ENCODE measurements around the gene DRD4.
A peak's percentile ranks its signal among the peaks of the same experiment; 100 is the strongest.

Gene DRD4

GRCh38 chr11:592501-592900 is 44.6 kb upstream of the DRD4 start:
- H3K23ac ChIP-seq (ENCODE audit: low read length) = no peak overlapping the region
- no peaks in the 10 kb centered on the region for H3K79me2 ChIP-seq (ENCODE audit: control insufficient read depth, insufficient read depth, low read length)
- no CpG with 5 or more reads among the region's 22 CpGs for WGBS (ENCODE audit: extremely low coverage, insufficient coverage, low lambda C conversion rate)
- no peak overlapping the region for H4K8ac ChIP-seq (ENCODE audit: low read depth, low read length)
- no peak overlapping the region for H3K56ac ChIP-seq (ENCODE audit: low read length)
- H3K4me2 ChIP-seq (ENCODE audit: low read length) = no peak overlapping the region
- H3K4me3 ChIP-seq (ENCODE audit: low read length) = no peak overlapping the region
- DNase-seq = no peak
- no peak overlapping the region for H2BK120ac ChIP-seq (ENCODE audit: low read depth, low read length)
- H3K18ac ChIP-seq (ENCODE audit: low read length) = no peak overlapping the region
- H3K9ac ChIP-seq (ENCODE audit: low read length) = no peak overlapping the region
- no peak overlapping the region for H2AK5ac ChIP-seq (ENCODE audit: low read length)
- H3K27ac ChIP-seq (ENCODE audit: low read depth, low read length) = no peak overlapping the region
- H3K4ac ChIP-seq (ENCODE audit: low read depth, low read length) = no peak overlapping the region
- H3K4me1 ChIP-seq (ENCODE audit: control insufficient read depth, low read depth, low read length) = no peaks in the 10 kb centered on the region
- no peaks in the 10 kb centered on the region for H3K27me3 ChIP-seq (ENCODE audit: insufficient read depth, low read length, poor library complexity)
- H3K36me3 ChIP-seq (ENCODE audit: control insufficient read depth, insufficient read depth, low read length) = peaks cover 39% of the 10 kb centered on the region
- H2BK15ac ChIP-seq (replicated peaks; ENCODE audit: low read depth) = no peak overlapping the region
- no peak overlapping the region for H4K5ac ChIP-seq (ENCODE audit: low read length)
- H3K79me1 ChIP-seq (ENCODE audit: low read length) = peaks cover 11% of the 10 kb centered on the region
- no peak overlapping the region for H2BK5ac ChIP-seq (ENCODE audit: low read length)

- H3K56ac ChIP-seq (ENCODE audit: low read length) = no peak overlapping the region
- H3K23ac ChIP-seq (ENCODE audit: low read length) = no peak overlapping the region
- no peak overlapping the region for H2BK120ac ChIP-seq (ENCODE audit: low read depth, low read length)
- H4K5ac ChIP-seq (ENCODE audit: low read length) = no peak overlapping the region
- no peak overlapping the region for H3K4ac ChIP-seq (ENCODE audit: low read depth, low read length)
- peaks cover 38% of the 10 kb centered on the region for H3K36me3 ChIP-seq (ENCODE audit: control insufficient read depth, insufficient read depth, low read length)
- no peak overlapping the region for H2BK5ac ChIP-seq (ENCODE audit: low read length)
- no peak overlapping the region for H3K18ac ChIP-seq (ENCODE audit: low read length)
- no CpG with 5 or more reads among the region's 10 CpGs for WGBS (ENCODE audit: extremely low coverage, insufficient coverage, low lambda C conversion rate)
- H2BK15ac ChIP-seq (replicated peaks; ENCODE audit: low read depth) = no peak overlapping the region
- DNase-seq = no peak
- H3K4me2 ChIP-seq (ENCODE audit: low read length) = no peak overlapping the region
- H4K8ac ChIP-seq (ENCODE audit: low read depth, low read length) = no peak overlapping the region
- H3K79me2 ChIP-seq (ENCODE audit: control insufficient read depth, insufficient read depth, low read length) = no peaks in the 10 kb centered on the region
- H2AK5ac ChIP-seq (ENCODE audit: low read length) = no peak overlapping the region
- H3K4me1 ChIP-seq (ENCODE audit: control insufficient read depth, low read depth, low read length) = no peaks in the 10 kb centered on the region
- no peaks in the 10 kb centered on the region for H3K27me3 ChIP-seq (ENCODE audit: insufficient read depth, low read length, poor library complexity)
- H3K4me3 ChIP-seq (ENCODE audit: low read length) = no peak overlapping the region
- H3K9ac ChIP-seq (ENCODE audit: low read length) = no peak overlapping the region
- H3K27ac ChIP-seq (ENCODE audit: low read depth, low read length) = no peak overlapping the region
- peaks cover 11% of the 10 kb centered on the region for H3K79me1 ChIP-seq (ENCODE audit: low read length)
These were observed 44.2 kb upstream of the DRD4 start for GRCh38 chr11:592918-593317.

GRCh38 chr11:593347-593746 is 43.7 kb upstream of the DRD4 start:
- no peak overlapping the region for H2BK120ac ChIP-seq (ENCODE audit: low read depth, low read length)

GRCh38 chr11:595400-595799 is 41.7 kb upstream of the DRD4 start:
- Histone ChIP-seq H2BK15ac (replicated peaks; ENCODE audit: low read depth) (no peak overlapping the region), H3K79me1 (ENCODE audit: low read length) (peaks cover 5% of the 10 kb centered on the region), H3K4me2 (ENCODE audit: low read length) (no peak overlapping the region), H2BK5ac (ENCODE audit: low read length) (no peak overlapping the region), H2AK5ac (ENCODE audit: low read length) (no peak overlapping the region), H3K56ac (ENCODE audit: low read length) (no peak overlapping the region), H4K5ac (ENCODE audit: low read length) (no peak overlapping the region), H3K36me3 (ENCODE audit: control insufficient read depth, insufficient read depth, low read length) (peaks cover 34% of the 10 kb centered on the region), H3K4me1 (ENCODE audit: control insufficient read depth, low read depth, low read length) (no peaks in the 10 kb centered on the region), H2BK120ac (ENCODE audit: low read depth, low read length) (no peak overlapping the region), H3K4ac (ENCODE audit: low read depth, low read length) (no peak overlapping the region), H3K18ac (ENCODE audit: low read length) (no peak overlapping the region), H3K27ac (ENCODE audit: low read depth, low read length) (no peak overlapping the region), H3K4me3 (ENCODE audit: low read length) (no peak overlapping the region), H3K9ac (ENCODE audit: low read length) (no peak overlapping the region), H3K23ac (ENCODE audit: low read length) (no peak overlapping the region), H3K27me3 (ENCODE audit: insufficient read depth, low read length, poor library complexity) (no peaks in the 10 kb centered on the region), H4K8ac (ENCODE audit: low read depth, low read length) (no peak overlapping the region), H3K79me2 (ENCODE audit: control insufficient read depth, insufficient read depth, low read length) (no peaks in the 10 kb centered on the region)
- WGBS (ENCODE audit: extremely low coverage, insufficient coverage, low lambda C conversion rate) = no CpG with 5 or more reads among the region's 10 CpGs
- DNase-seq = no peak

More at GRCh38 chr11:593347-593746, 43.7 kb upstream of the DRD4 start:
- peaks cover 36% of the 10 kb centered on the region for H3K36me3 ChIP-seq (ENCODE audit: control insufficient read depth, insufficient read depth, low read length)
- WGBS (ENCODE audit: extremely low coverage, insufficient coverage, low lambda C conversion rate) = no CpG with 5 or more reads among the region's 21 CpGs
- no peaks in the 10 kb centered on the region for H3K27me3 ChIP-seq (ENCODE audit: insufficient read depth, low read length, poor library complexity)
- H3K56ac ChIP-seq (ENCODE audit: low read length) = no peak overlapping the region
- H3K4me1 ChIP-seq (ENCODE audit: control insufficient read depth, low read depth, low read length) = no peaks in the 10 kb centered on the region
- no peak overlapping the region for H3K4me3 ChIP-seq (ENCODE audit: low read length)
- no peak for DNase-seq
- H3K4me2 ChIP-seq (ENCODE audit: low read length) = no peak overlapping the region
- H3K79me1 ChIP-seq (ENCODE audit: low read length) = peaks cover 9% of the 10 kb centered on the region
- no peak overlapping the region for H2AK5ac ChIP-seq (ENCODE audit: low read length)
- H3K79me2 ChIP-seq (ENCODE audit: control insufficient read depth, insufficient read depth, low read length) = no peaks in the 10 kb centered on the region
- H3K18ac ChIP-seq (ENCODE audit: low read length) = no peak overlapping the region
- no peak overlapping the region for H4K5ac ChIP-seq (ENCODE audit: low read length)
- no peak overlapping the region for H3K4ac ChIP-seq (ENCODE audit: low read depth, low read length)
- no peak overlapping the region for H4K8ac ChIP-seq (ENCODE audit: low read depth, low read length)
- no peak overlapping the region for H2BK15ac ChIP-seq (replicated peaks; ENCODE audit: low read depth)
- H2BK5ac ChIP-seq (ENCODE audit: low read length) = no peak overlapping the region
- no peak overlapping the region for H3K23ac ChIP-seq (ENCODE audit: low read length)
- no peak overlapping the region for H3K27ac ChIP-seq (ENCODE audit: low read depth, low read length)
- no peak overlapping the region for H3K9ac ChIP-seq (ENCODE audit: low read length)

- H3K27ac ChIP-seq (ENCODE audit: low read depth, low read length) = no peak overlapping the region
- H3K56ac ChIP-seq (ENCODE audit: low read length) = no peak overlapping the region
- no peak overlapping the region for H2BK15ac ChIP-seq (replicated peaks; ENCODE audit: low read depth)
- H4K5ac ChIP-seq (ENCODE audit: low read length) = no peak overlapping the region
- H3K4me3 ChIP-seq (ENCODE audit: low read length) = no peak overlapping the region
- no peak overlapping the region for H3K18ac ChIP-seq (ENCODE audit: low read length)
- no peak overlapping the region for H2BK5ac ChIP-seq (ENCODE audit: low read length)
- H2BK120ac ChIP-seq (ENCODE audit: low read depth, low read length) = no peak overlapping the region
- H3K4ac ChIP-seq (ENCODE audit: low read depth, low read length) = no peak overlapping the region
- H3K4me2 ChIP-seq (ENCODE audit: low read length) = no peak overlapping the region
- H3K23ac ChIP-seq (ENCODE audit: low read length) = no peak overlapping the region
- DNase-seq = no peak
- no peak overlapping the region for H2AK5ac ChIP-seq (ENCODE audit: low read length)
- H3K36me3 ChIP-seq (ENCODE audit: control insufficient read depth, insufficient read depth, low read length) = peaks cover 34% of the 10 kb centered on the region
- no peak overlapping the region for H4K8ac ChIP-seq (ENCODE audit: low read depth, low read length)
- no CpG with 5 or more reads among the region's 10 CpGs for WGBS (ENCODE audit: extremely low coverage, insufficient coverage, low lambda C conversion rate)
- H3K79me1 ChIP-seq (ENCODE audit: low read length) = peaks cover 5% of the 10 kb centered on the region
- no peak overlapping the region for H3K9ac ChIP-seq (ENCODE audit: low read length)
- H3K79me2 ChIP-seq (ENCODE audit: control insufficient read depth, insufficient read depth, low read length) = no peaks in the 10 kb centered on the region
- no peaks in the 10 kb centered on the region for H3K4me1 ChIP-seq (ENCODE audit: control insufficient read depth, low read depth, low read length)
- no peaks in the 10 kb centered on the region for H3K27me3 ChIP-seq (ENCODE audit: insufficient read depth, low read length, poor library complexity)
These were observed 40.7 kb upstream of the DRD4 start for GRCh38 chr11:596374-596773.

GRCh38 chr11:597166-597725 is 39.8 kb upstream of the DRD4 start:
- Histone ChIP-seq H3K79me1 (ENCODE audit: low read length) (peaks cover 5% of the 10 kb centered on the region), H3K9ac (ENCODE audit: low read length) (no peak overlapping the region), H3K56ac (ENCODE audit: low read length) (no peak overlapping the region), H3K18ac (ENCODE audit: low read length) (no peak overlapping the region), H2AK5ac (ENCODE audit: low read length) (no peak overlapping the region), H3K79me2 (ENCODE audit: control insufficient read depth, insufficient read depth, low read length) (no peaks in the 10 kb centered on the region), H3K27me3 (ENCODE audit: insufficient read depth, low read length, poor library complexity) (no peaks in the 10 kb centered on the region), H2BK5ac (ENCODE audit: low read length) (no peak overlapping the region), H3K4me2 (ENCODE audit: low read length) (no peak overlapping the region), H3K23ac (ENCODE audit: low read length) (no peak overlapping the region), H4K8ac (ENCODE audit: low read depth, low read length) (no peak overlapping the region), H3K36me3 (ENCODE audit: control insufficient read depth, insufficient read depth, low read length) (peaks cover 37% of the 10 kb centered on the region), H3K4ac (ENCODE audit: low read depth, low read length) (no peak overlapping the region), H4K5ac (ENCODE audit: low read length) (no peak overlapping the region), H3K4me1 (ENCODE audit: control insufficient read depth, low read depth, low read length) (no peaks in the 10 kb centered on the region), H2BK15ac (replicated peaks; ENCODE audit: low read depth) (no peak overlapping the region), H3K4me3 (ENCODE audit: low read length) (no peak overlapping the region), H2BK120ac (ENCODE audit: low read depth, low read length) (no peak overlapping the region), H3K27ac (ENCODE audit: low read depth, low read length) (no peak overlapping the region)
- WGBS (ENCODE audit: extremely low coverage, insufficient coverage, low lambda C conversion rate) = no CpG with 5 or more reads among the region's 29 CpGs
- peak; percentile 41 for DNase-seq

All from mesendoderm (in vitro differentiated cells).